G401.6 (cell line): Measurements from ENCODE around the gene RNF14.

Source experiments
- FAIRE-seq: peaks from 2 replicates; lab custom pipeline; 2012; peaks lifted over from hg19 to GRCh38; lab: Jason Lieb, UNC

Gene RNF14

DNA sequence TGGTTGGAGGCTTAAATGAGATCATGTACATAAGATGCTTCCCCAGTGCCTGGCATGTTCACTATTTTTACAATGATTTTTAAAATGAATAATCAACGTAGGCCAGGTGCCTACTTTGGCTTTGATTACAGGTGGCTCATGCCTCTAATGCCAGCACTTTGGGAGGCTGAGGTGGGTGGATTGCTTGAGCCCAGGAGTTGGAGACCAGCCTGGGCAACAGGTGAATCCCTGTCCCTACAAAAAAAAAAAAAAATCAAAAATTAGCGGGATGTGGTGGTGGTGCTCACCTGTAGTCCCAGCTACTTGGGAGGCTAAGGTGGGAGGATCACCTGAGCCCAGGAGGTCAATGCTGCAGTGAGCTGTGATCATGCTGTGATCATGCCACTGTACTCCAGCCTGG is 20.1 kb upstream of the RNF14 start:
- no peak for FAIRE-seq

DNA sequence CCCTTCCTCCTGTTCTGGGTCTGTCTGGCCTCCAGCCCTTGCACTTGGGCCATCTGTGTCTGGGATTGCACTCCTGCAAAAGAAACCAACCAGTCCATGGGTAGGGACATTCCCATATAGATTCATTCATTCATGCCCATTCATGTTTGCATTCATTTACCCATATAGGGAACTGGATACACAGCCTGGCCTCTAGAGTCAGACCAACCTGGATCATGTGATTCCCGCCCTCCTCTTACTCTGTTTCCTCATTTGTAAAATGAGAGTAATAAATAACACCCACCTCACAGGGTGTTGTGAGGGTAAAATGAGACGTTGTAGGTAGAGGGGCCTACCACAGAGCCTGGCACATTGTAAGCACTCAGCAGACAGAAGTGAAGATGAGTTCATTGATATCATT is 19.4 kb upstream of the RNF14 start:
- FAIRE-seq = no peak

DNA sequence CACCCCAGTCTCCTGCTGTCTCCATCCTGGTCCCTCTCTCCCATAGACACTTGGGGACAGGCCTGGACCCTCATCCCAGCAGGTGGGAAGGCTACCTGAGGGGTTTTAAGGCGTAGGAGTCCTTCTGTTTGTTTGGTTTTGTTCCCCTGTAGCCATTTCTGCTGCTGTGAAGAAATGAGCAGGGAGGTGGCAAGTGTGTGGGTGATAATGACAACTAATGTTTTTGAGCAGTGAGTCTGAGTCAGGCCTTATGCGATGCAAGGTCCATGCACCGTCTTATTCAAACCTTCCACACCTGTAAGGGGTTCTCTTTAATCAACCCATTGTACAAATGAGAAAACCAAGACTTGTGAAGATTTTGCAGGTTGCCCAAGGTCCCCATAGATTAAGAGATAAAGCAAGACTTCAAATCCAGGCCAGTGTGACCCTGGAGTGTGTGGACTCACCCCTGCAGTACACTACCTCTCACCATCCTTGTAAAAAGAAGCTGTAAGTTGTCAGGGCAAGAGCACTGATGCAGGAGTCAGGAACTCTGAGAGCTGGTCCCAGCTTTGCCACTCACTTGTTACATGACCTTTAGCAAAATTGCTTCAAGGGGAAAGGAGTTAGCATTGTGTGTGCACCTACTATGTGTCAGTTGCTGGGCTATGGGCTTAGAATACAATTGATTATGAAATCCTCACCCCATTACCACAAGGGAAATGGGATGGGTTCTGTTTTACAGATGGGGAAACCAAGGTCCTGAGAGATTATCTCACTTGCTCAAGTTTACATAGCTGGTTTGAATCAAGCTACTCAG is 18.5 kb upstream of the RNF14 start:
- FAIRE-seq = no peak

- FAIRE-seq = no peak
These were observed 17.5 kb upstream of the RNF14 start for GRCh38 chr5:141951332-141951781.

DNA sequence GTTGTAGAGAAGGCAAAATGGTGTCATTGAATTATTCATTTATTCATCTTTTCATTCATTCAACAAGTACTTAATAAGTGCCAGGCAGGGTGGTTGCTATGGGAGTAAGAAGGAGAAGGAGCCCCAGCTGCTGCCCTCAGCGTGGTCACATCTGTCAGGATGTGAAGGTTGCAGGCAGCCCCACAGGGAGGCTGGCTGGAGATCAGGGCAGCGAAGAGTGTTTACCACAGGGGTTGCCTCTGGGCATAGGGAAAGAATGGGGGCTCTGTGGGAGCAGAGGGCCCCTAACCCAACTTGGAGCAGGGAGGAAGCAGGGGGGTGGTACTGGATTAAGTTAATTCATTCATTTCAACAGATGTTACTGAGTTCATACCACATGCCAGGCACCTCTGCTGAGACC is 16.9 kb upstream of the RNF14 start:
- FAIRE-seq = no peak

DNA sequence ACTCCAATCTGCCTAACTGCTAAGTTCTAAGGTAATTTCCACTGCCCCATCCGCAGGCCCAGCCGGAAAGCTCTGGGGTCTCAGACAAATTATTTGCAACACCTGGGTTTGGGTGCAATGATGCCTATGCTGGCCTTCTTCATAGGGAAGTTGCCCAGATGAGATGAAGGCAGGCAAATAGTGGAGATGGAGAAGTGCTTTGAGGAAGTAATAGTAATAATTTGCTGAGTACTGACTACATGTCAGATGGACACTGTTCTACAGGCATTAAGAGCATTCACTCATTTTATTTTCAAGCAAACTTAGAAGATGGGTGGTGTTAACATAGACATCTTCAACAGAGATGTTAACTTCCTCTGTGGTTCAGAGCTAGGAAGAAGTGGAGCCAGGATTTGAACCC is 14.7 kb upstream of the RNF14 start:
- FAIRE-seq = no peak

GRCh38 chr5:141957367-141957996 is 11.4 kb upstream of the RNF14 start:
- FAIRE-seq = no peak

DNA sequence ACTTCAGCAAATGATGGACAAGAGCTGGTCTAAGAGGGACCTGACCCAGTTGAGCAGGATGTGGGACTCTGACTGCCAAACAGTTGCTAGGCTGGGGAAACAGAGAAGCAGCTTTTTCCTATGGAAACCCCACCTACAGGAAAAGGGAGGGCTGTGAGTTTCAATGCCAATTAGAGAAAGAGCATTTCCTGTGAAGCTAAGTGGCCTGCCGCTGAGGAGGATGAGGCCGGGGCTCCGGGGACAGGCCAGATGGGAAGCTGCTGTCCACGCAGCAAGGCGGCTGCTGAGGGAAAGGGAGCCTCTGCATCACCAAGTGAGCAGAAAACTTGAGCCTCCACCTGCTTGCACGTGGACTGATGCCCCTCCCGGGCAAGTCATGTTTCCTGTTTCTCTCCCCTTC is 10.8 kb upstream of the RNF14 start, which contains the start of gene PCDH12:
Gene PCDH12, minus strand, starts transcription at position 90 of the 400 bp plus-strand sequence. CDS start 351 bp downstream, outside the sequence.
- FAIRE-seq = no peak

GRCh38 chr5:141958546-141959172 is 10.2 kb upstream of the RNF14 start:
- no peak for FAIRE-seq

DNA sequence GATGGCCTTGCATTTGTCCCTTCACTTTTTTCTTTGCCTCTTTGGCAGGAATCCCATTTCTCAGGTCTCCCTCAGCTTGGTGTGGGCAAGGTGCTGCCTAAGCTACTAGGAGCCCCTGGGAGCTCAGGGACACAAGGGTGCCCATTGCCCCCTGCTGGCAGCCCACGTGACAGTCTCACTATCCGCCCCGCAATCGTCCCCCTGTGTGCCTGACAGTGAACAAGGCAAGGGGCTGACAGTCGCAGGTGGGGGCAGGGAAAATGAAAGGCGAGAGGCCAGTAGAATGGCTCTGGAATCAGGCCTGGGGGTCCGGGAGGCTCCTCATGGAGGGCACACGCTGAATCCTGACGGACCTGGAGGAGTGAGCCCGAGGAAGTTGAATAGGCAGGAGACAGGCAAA is 8.9 kb upstream of the RNF14 start:
- FAIRE-seq = no peak

DNA sequence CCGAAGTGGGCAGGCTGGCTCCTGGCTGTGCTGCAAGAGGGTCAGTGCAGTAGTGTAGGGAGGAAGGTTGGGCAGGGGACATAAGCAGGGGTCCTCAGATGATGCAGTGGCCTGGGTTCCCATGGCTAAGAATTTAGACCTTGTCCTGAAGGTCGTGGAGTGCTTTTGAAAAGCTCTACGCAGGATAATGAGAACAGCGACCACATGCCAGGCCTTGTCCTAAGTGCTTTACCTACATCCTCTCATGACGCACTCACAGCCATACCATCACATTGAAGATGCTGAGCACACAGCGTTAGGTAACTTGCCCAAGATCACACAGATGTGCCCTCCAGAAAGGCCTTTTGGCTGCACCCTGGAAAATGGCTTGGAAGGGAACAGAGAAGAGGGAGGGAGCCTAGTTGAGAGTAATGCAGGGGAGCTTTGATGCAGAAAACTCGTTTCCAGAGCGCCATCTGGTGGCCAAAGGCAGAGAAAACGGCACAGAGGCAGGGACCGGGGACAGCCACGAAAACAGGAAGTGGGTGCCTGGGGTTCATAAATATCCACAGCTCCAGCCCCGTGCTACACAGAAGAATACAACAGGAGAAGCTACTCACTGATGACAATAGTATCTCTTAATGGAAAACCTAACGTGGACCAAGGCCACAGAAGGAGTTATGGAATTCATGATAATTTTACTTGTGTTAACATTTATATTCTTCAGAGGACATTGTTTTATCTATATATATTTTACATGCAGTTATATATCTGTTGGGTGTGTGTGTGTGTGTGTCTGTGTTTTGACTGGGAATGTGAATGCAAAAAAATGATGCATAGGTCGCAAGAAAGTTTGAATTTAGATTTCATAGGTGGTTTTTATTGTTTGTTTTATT is 8.2 kb upstream of the RNF14 start:
- FAIRE-seq = peak; percentile 84

DNA sequence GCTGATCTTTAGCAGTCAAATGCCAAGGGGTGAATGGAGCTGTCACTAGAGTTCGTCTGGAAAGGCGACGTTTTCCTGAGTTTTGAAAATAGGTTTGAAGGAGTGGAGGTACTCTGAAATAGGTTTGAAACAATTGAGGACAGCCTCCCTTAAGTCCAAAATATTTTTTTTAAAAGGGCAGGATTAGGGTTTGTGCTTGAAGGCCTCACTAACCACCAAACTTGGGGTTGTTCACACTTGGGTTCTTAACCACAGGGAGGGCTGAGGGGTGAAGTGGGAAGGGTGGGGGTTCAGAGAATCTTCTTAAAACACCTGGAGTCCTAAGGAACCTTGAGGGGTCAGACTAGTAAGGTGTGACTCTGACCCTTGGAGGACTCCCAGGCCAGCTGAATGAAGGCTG is 7.4 kb upstream of the RNF14 start:
- FAIRE-seq = no peak

DNA sequence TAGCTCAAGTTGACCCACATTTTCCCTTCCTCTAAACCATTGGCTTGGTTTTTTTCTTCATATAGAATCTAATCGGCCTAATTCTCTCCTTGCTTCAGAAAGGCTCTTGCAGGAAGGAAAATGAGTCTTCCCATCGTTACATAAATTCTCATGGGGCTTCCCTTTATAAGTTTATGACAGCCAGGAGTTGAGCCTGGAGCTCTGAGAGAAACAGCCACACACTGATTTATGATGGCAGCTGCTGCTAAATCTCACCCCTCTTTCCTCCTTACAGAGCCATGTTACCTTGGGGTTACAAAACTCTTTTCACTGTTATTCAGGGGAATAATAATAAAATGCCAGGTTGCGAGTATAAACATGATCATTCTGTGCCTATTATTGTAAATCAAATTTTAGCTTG is 5.2 kb upstream of the RNF14 start:
- FAIRE-seq = no peak

DNA sequence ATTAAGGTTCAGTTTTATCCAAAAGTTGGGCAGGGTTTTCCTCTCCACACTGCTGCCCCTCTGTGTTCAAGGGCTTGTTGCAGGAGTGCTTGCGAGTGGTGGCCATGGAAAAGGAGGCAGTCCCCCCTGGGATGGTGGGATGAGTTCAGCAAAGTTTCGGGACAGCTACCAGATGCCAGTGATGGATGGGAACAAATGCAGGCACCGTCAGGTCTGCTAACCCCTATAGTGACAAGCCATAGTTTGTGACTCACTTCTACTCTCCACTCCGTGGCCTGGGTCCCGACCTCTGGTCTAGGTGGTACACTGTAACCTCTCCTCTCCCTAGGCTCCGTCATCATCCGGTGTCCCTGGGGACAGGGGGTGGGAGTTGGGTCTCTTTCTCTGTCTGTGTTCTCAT is 3.8 kb upstream of the RNF14 start:
- FAIRE-seq = no peak

- FAIRE-seq = no peak
These were observed 2.5 kb upstream of the RNF14 start for GRCh38 chr5:141966275-141966962.

- no peak for FAIRE-seq
These were observed 2.0 kb upstream of the RNF14 start for GRCh38 chr5:141966963-141967333.

DNA sequence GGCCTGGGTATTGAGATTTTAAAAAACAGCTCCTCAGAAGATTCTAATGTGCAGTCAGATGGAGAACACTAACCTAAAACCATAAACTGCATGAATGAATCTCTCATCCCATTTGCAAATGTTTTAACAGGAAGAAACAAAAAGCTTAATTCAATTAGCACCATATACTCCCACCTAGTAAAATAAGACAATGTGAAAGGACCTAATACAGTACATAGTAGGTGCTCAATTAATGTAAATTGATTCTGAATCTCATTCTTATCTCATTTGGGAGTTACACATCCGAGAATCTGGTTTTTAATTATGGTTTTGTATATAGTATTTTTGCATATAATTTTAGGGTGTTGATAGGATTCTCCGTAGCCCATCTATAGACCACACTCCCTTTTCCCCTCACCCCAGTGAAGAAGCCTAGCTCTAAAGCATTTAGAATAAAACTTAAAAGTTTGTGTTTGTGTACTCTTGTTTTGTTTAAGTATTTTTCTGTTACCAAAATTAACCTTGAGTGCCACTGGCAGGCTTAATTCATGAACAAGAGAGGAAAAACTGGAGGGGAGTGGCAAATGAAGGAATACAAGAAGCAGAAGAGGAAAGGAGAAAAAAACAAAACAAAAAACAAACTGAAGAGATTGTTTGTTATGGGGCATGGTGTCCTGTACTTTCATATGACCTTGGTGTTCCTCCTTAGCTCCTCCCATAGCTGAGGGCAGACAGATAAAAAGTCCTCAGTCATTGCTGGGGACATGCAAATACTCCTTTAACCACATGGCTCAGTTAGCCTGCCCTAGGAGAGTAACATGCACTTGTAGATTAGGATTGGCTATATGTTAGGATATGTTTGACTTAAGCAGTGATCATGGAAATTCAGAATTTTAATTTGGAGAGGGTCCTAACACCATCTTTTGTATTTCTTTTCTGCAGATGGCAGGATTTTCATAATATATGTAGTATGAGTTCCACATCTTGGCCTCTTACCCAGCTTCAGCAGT is 1.2 kb downstream of the RNF14 start:
- FAIRE-seq = no peak

- no peak for FAIRE-seq
These were observed 5.1 kb downstream of the RNF14 start for GRCh38 chr5:141973871-141974595.

- no peak for FAIRE-seq
These were observed 7.3 kb downstream of the RNF14 start for GRCh38 chr5:141976176-141976575.

GRCh38 chr5:141978389-141978788 is 9.5 kb downstream of the RNF14 start:
- FAIRE-seq = no peak
